SU-DHL-6 (cell line): ENCODE data around the gene EMILIN1.
"Not testable (repeated sequence)": the region's sequence is repeated elsewhere in the genome, so short reads cannot be mapped to it uniquely, and the experiment has no call there.

Source experiments
- H2AFZ ChIP-seq: fragments of 200-600 bp; sonication (generic); 2 replicates; pipeline ENCODE4 v1.6.1; 2014; ENCODE audit warnings: low read depth, mild to moderate bottlenecking, moderate library complexity, mixed read lengths, antibody characterized with exemption, low read length; ENCODE audit not compliant: severe bottlenecking
- H3F3A ChIP-seq: fragments of 200-600 bp; shearing (Covaris generic); 2 replicates; pipeline ENCODE4 v1.6.0; 2016; ENCODE audit warnings: antibody characterized with exemption, mild to moderate bottlenecking; ENCODE audit not compliant: insufficient read depth
- H3K27ac ChIP-seq: fragments of 200-600 bp; sonication (generic); 2 replicates; pipeline ENCODE4 v1.5.1; 2016; ENCODE audit warnings: low read depth, mild to moderate bottlenecking, low read length, moderate library complexity, mixed read lengths
- H3K27me3 ChIP-seq: fragments of 200-600 bp; sonication (generic), shearing (Covaris generic); 2 replicates; pipeline ENCODE4 v1.6.0; 2014; ENCODE audit warnings: mild to moderate bottlenecking, low read length
- H3K36me3 ChIP-seq: fragments of 200-600 bp; sonication (generic); 2 replicates; pipeline ENCODE4 v1.6.1; 2014; ENCODE audit warnings: mild to moderate bottlenecking, low read length, mixed read lengths
- H3K4me2 ChIP-seq: fragments of 300-600, 200-600 bp; shearing (Covaris generic), sonication (generic); 2 replicates; pipeline ENCODE4 v1.6.0; 2014; ENCODE audit warnings: low read length, low read depth, mild to moderate bottlenecking; ENCODE audit not compliant: poor library complexity, severe bottlenecking
- H3K4me3 ChIP-seq: fragments of 200-600 bp; sonication (generic); 2 replicates; pipeline ENCODE4 v1.5.1; 2014; ENCODE audit warnings: antibody characterized with exemption, low read length, mild to moderate bottlenecking, mixed read lengths; ENCODE audit not compliant: insufficient read depth, poor library complexity, severe bottlenecking
- H3K79me2 ChIP-seq: fragments of 200-600 bp; sonication (generic); 2 replicates; pipeline ENCODE4 v1.6.1; 2014; ENCODE audit warnings: mild to moderate bottlenecking, low read length, moderate library complexity; ENCODE audit not compliant: insufficient read depth
- H3K9ac ChIP-seq: fragments of 200-600 bp; sonication (generic); 2 replicates; pipeline ENCODE4 v1.7.0; 2014; ENCODE audit warnings: mild to moderate bottlenecking, low read length
- H3K9me2 ChIP-seq: fragments of 200-600 bp; sonication (generic); replicated peaks from 2 replicates; pipeline ENCODE4 v1.6.1; 2014; ENCODE audit warnings: low read length; ENCODE audit not compliant: insufficient read depth
- H3K9me3 ChIP-seq: fragments of 200-600 bp; sonication (generic); 2 replicates; pipeline ENCODE4 v1.6.1; 2014; ENCODE audit warnings: low read length, mixed read lengths; ENCODE audit not compliant: insufficient read depth
- H4K20me1 ChIP-seq: fragments of 200-600 bp; sonication (generic); 2 replicates; pipeline ENCODE4 v1.6.1; 2014; ENCODE audit warnings: low read depth, mild to moderate bottlenecking, antibody characterized with exemption, low read length, moderate library complexity, mixed read lengths
- CTCF ChIP-seq: fragments of 200-600 bp; sonication (generic); IDR thresholded peaks from one replicate; pipeline ENCODE4 v1.5.1; 2017; ENCODE audit warnings: antibody characterized with exemption, mild to moderate bottlenecking, low read length, moderate library complexity; ENCODE audit not compliant: insufficient read depth, poor library complexity, severe bottlenecking
- EZH2phosphoT487 ChIP-seq: fragments of 200-600 bp; sonication (generic), shearing (Covaris generic); conservative IDR thresholded peaks from 2 replicates; pipeline ENCODE4 v1.6.1; 2018; ENCODE audit warnings: mild to moderate bottlenecking, antibody characterized with exemption, low read length, moderate library complexity, mixed read lengths

Gene EMILIN1

GRCh38 chr2:27105981-27106380 is 27.6 kb downstream of the EMILIN1 start:
- Histone ChIP-seq H3K36me3 (no peaks in the 10 kb centered on the region), H3K79me2 (no peaks in the 10 kb centered on the region), H3K9ac (no peak overlapping the region), H3K9me3 (no peaks in the 10 kb centered on the region), H3F3A (no peaks in the 10 kb centered on the region), H3K27ac (no peak overlapping the region), H3K27me3 (no peaks in the 10 kb centered on the region), H3K4me2 (no peak overlapping the region), H3K4me3 (no peak overlapping the region), H4K20me1 (no peaks in the 10 kb centered on the region), H3K9me2 (no peaks in the 10 kb centered on the region), H2AFZ (no peak overlapping the region)
- TF ChIP-seq EZH2phosphoT487 (no peak), CTCF (no peak)

GRCh38 chr2:27108221-27108620 is 29.8 kb downstream of the EMILIN1 start:
- Histone ChIP-seq H3K4me2 (no peak overlapping the region), H3K9me3 (no peaks in the 10 kb centered on the region), H2AFZ (no peak overlapping the region), H3K79me2 (no peaks in the 10 kb centered on the region), H3K9me2 (no peaks in the 10 kb centered on the region), H3K27me3 (no peaks in the 10 kb centered on the region), H3K27ac (no peak overlapping the region), H4K20me1 (no peaks in the 10 kb centered on the region), H3K9ac (no peak overlapping the region), H3K36me3 (no peaks in the 10 kb centered on the region), H3F3A (no peaks in the 10 kb centered on the region), H3K4me3 (no peak overlapping the region)
- TF ChIP-seq EZH2phosphoT487 = no peak
- TF ChIP-seq CTCF = no peak

- Histone ChIP-seq H3F3A (no peaks in the 10 kb centered on the region), H3K4me3 (no peak overlapping the region), H2AFZ (no peak overlapping the region), H3K79me2 (no peaks in the 10 kb centered on the region), H3K27me3 (no peaks in the 10 kb centered on the region), H4K20me1 (no peaks in the 10 kb centered on the region), H3K9me3 (no peaks in the 10 kb centered on the region), H3K4me2 (no peak overlapping the region), H3K9me2 (no peaks in the 10 kb centered on the region), H3K36me3 (no peaks in the 10 kb centered on the region), H3K27ac (no peak overlapping the region), H3K9ac (no peak overlapping the region)
- TF ChIP-seq CTCF = no peak
- TF ChIP-seq EZH2phosphoT487 = no peak
Measured at GRCh38 chr2:27109083-27109482, 30.7 kb downstream of the EMILIN1 start.

GRCh38 chr2:27110603-27111352 is 32.4 kb downstream of the EMILIN1 start:
- H4K20me1 ChIP-seq, H3K27me3 ChIP-seq, H3K9ac ChIP-seq, H3K4me3 ChIP-seq, H3F3A ChIP-seq, H2AFZ ChIP-seq, H3K9me2 ChIP-seq, H3K9me3 ChIP-seq, H3K4me2 ChIP-seq, H3K36me3 ChIP-seq, H3K79me2 ChIP-seq, H3K27ac ChIP-seq: not testable (repeated sequence)

GRCh38 chr2:27111392-27112078 is 33.1 kb downstream of the EMILIN1 start:
- not testable (repeated sequence) for H3K36me3 ChIP-seq, H3K4me2 ChIP-seq, H3K4me3 ChIP-seq, H3K9me3 ChIP-seq, H3K9ac ChIP-seq, H3K27me3 ChIP-seq, H3K79me2 ChIP-seq, H3K9me2 ChIP-seq, H3F3A ChIP-seq, H4K20me1 ChIP-seq, H2AFZ ChIP-seq, H3K27ac ChIP-seq
